PFSK-1 (cell line): ENCODE results near the gene SHISAL2A.

ENCODE experiments used
- POLR2AphosphoS5 ChIP-seq: IDR thresholded peaks from 2 replicates; pipeline ENCODE4 v1.6.1; 2012; ENCODE audit warnings: low read depth, mild to moderate bottlenecking, control low read depth, low read length, moderate library complexity
- SIN3A ChIP-seq: IDR thresholded peaks from 2 replicates; pipeline ENCODE4 v1.6.1; 2012; ENCODE audit warnings: mild to moderate bottlenecking, low read length, moderate library complexity, borderline replicate concordance; ENCODE audit not compliant: insufficient read depth
- TAF1 ChIP-seq: IDR thresholded peaks from 2 replicates; pipeline ENCODE4 v1.6.1; 2012; ENCODE audit warnings: low read length, control low read depth, borderline replicate concordance; ENCODE audit not compliant: insufficient read depth
- TF ChIP-seq, protein P1 (sequence below), 2 experiments: IDR thresholded peaks; 2 replicates each; pipeline versions ENCODE4 v1.6.1 to v1.8.0; 2011 to 2012; ENCODE audit warnings: low read depth in 2 of 2, low read length in 2 of 2, control low read depth in 1 of 2, inconsistent platforms in 1 of 2, mild to moderate bottlenecking in 1 of 2, moderate library complexity in 1 of 2; ENCODE audit not compliant: insufficient read depth in 1 of 2

DNA sequence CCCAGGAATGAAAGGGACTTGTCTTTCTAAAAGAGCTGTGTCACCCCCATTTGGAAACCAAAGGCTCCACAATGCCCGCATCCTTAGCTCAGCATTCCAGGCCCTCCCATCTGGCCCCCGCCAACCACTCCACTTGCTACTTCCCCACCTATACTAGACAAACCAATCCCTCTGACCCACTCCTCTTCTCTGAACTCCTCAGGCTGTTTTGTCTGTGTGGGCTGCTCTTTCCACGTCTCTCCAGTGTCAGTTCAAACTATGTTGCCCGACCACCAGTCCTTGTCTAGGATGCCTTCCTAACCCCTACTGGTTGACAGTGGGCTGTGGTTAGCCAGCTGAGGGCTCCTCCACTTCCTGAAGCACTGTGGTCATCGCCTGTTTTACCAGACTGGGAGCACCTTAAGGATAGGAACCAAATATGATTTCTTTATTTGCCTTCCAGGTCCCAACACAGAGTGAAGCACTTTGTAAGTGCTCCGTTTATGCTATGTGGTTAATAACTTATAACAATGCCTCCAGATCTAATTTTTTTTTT, 73.2 kb downstream of the SHISAL2A start:
- no peak for TF ChIP-seq SIN3A
- TF ChIP-seq POLR2AphosphoS5, result no peak
- TF ChIP-seq, protein P1, sequence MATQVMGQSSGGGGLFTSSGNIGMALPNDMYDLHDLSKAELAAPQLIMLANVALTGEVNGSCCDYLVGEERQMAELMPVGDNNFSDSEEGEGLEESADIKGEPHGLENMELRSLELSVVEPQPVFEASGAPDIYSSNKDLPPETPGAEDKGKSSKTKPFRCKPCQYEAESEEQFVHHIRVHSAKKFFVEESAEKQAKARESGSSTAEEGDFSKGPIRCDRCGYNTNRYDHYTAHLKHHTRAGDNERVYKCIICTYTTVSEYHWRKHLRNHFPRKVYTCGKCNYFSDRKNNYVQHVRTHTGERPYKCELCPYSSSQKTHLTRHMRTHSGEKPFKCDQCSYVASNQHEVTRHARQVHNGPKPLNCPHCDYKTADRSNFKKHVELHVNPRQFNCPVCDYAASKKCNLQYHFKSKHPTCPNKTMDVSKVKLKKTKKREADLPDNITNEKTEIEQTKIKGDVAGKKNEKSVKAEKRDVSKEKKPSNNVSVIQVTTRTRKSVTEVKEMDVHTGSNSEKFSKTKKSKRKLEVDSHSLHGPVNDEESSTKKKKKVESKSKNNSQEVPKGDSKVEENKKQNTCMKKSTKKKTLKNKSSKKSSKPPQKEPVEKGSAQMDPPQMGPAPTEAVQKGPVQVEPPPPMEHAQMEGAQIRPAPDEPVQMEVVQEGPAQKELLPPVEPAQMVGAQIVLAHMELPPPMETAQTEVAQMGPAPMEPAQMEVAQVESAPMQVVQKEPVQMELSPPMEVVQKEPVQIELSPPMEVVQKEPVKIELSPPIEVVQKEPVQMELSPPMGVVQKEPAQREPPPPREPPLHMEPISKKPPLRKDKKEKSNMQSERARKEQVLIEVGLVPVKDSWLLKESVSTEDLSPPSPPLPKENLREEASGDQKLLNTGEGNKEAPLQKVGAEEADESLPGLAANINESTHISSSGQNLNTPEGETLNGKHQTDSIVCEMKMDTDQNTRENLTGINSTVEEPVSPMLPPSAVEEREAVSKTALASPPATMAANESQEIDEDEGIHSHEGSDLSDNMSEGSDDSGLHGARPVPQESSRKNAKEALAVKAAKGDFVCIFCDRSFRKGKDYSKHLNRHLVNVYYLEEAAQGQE (IDR thresholded peaks at IDR 0.05; ENCODE audit: insufficient read depth in 1 of 2, low read depth in 2 of 2, low read length in 2 of 2), result no peak
- TF ChIP-seq TAF1, result no peak
